HEK293 (cell line): ENCODE measurements around the gene CLIP1.

Experiments used
- CTCF ChIA-PET: fragments of 350-600 bp; formaldehyde crosslinking; extraction: SDS; loops from one replicate; lab custom pipeline; 2021; ENCODE audit warnings: antibody characterized with exemption; lab: Yijun Ruan, JAX
- POLR2A ChIA-PET: fragments of 300-600 bp; formaldehyde crosslinking; extraction: SDS; loops from one replicate; lab custom pipeline; 2020; ENCODE audit warnings: antibody characterized with exemption, inconsistent platforms; lab: Yijun Ruan, JAX
- H3K27ac ChIP-seq: fragments of 200-500 bp; sonication (Bioruptor generic); 2 replicates; pipeline ENCODE4 v1.5.1; 2014; ENCODE audit warnings: low read depth, low read length, control low read depth, inconsistent platforms; ENCODE audit errors: extremely low read depth
- H3K36me3 ChIP-seq, 2 experiments: fragments of 200-500 bp in 1 of 2; sonication (Bioruptor generic) in 1 of 2; 1 replicate in 1 of 2; 2 replicates in 1 of 2; pipeline ENCODE4 v1.5.1; 2014 to 2017; ENCODE audit warnings: inconsistent platforms in 2 of 2, low read length in 2 of 2; ENCODE audit not compliant: control insufficient read depth in 2 of 2, insufficient read depth in 1 of 2
- H3K4me1 ChIP-seq: fragments of 200-500 bp; sonication (Bioruptor generic); 2 replicates; pipeline ENCODE4 v1.5.1; 2014; ENCODE audit warnings: mild to moderate bottlenecking, low read length, inconsistent platforms; ENCODE audit not compliant: control insufficient read depth, insufficient read depth
- H3K4me3 ChIP-seq: 2 replicates; pipeline ENCODE4 v1.5.1; 2011; ENCODE audit warnings: low read depth, mild to moderate bottlenecking, control low read depth, low read length, moderate library complexity
- H3K9me3 ChIP-seq: fragments of 200-500 bp; sonication (Bioruptor generic); 2 replicates; pipeline ENCODE4 v1.5.1; 2014; ENCODE audit warnings: low read depth, low read length, inconsistent platforms; ENCODE audit not compliant: control insufficient read depth, insufficient read depth
- GLIS1 ChIP-seq: fragments of 450-650 bp; formaldehyde crosslinking; IDR thresholded peaks from 2 replicates; pipeline ENCODE4 v1.5.1; 2016; ENCODE audit warnings: missing biosample characterization, missing genetic modification characterization
- HOXC10 ChIP-seq: sonication (generic); formaldehyde crosslinking; IDR thresholded peaks from 2 replicates; pipeline ENCODE4 v1.8.1; 2023; ENCODE audit warnings: mild to moderate bottlenecking, missing genetic modification reagents
- KLF1 ChIP-seq: fragments of 450-650 bp; formaldehyde crosslinking; IDR thresholded peaks from 2 replicates; pipeline ENCODE4 v1.5.1; 2016; ENCODE audit warnings: missing biosample characterization, missing genetic modification characterization
- SP2 ChIP-seq: fragments of 450-650 bp; formaldehyde crosslinking; IDR thresholded peaks from 2 replicates; pipeline ENCODE4 v1.5.1; 2016; ENCODE audit warnings: missing biosample characterization, missing genetic modification characterization
- ZNF121 ChIP-seq: fragments of 450-650 bp; formaldehyde crosslinking; IDR thresholded peaks from 2 replicates; pipeline ENCODE4 v1.5.1; 2016; ENCODE audit warnings: missing biosample characterization, missing genetic modification characterization
- ZNF138 ChIP-seq: fragments of 450-650 bp; formaldehyde crosslinking; IDR thresholded peaks from 2 replicates; pipeline ENCODE4 v1.5.1; 2016; ENCODE audit warnings: missing biosample characterization, missing genetic modification characterization, borderline replicate concordance
- ZNF354C ChIP-seq: fragments of 450-650 bp; formaldehyde crosslinking; IDR thresholded peaks from 2 replicates; pipeline ENCODE4 v1.5.1; 2016; ENCODE audit warnings: missing biosample characterization, missing genetic modification characterization, low read depth, borderline replicate concordance
- ZNF473 ChIP-seq: fragments of 450-650 bp; formaldehyde crosslinking; IDR thresholded peaks from 2 replicates; pipeline ENCODE4 v1.5.1; 2017; ENCODE audit warnings: missing biosample characterization, missing genetic modification characterization
- ZNF529 ChIP-seq: fragments of 450-650 bp; formaldehyde crosslinking; IDR thresholded peaks from 2 replicates; pipeline ENCODE4 v1.5.1; 2017; ENCODE audit warnings: missing genetic modification characterization, missing biosample characterization; ENCODE audit not compliant: insufficient replicate concordance
- ZNF660 ChIP-seq: fragments of 450-650 bp; IDR thresholded peaks from 2 replicates; pipeline ENCODE4 v1.5.1; 2018; ENCODE audit warnings: missing biosample characterization, mild to moderate bottlenecking, missing genetic modification characterization
- ZNF677 ChIP-seq: fragments of 450-650 bp; IDR thresholded peaks from 2 replicates; pipeline ENCODE4 v1.5.0; 2018; ENCODE audit warnings: missing biosample characterization, mild to moderate bottlenecking, missing genetic modification characterization, moderate library complexity
- ZNF768 ChIP-seq: fragments of 450-650 bp; formaldehyde crosslinking; IDR thresholded peaks from 2 replicates; pipeline ENCODE4 v1.5.1; 2018; ENCODE audit warnings: missing biosample characterization, mild to moderate bottlenecking, missing genetic modification characterization
- TF ChIP-seq, protein P1 (sequence below): fragments of 450-650 bp; IDR thresholded peaks from 2 replicates; pipeline ENCODE4 v1.5.1; 2018; ENCODE audit warnings: missing biosample characterization, missing genetic modification characterization
- TF ChIP-seq, protein P2 (sequence below): fragments of 450-650 bp; formaldehyde crosslinking; IDR thresholded peaks from 2 replicates; pipeline ENCODE4 v1.5.1; 2016; ENCODE audit warnings: missing biosample characterization, missing genetic modification characterization
- TF ChIP-seq, protein P3 (sequence below): fragments of 450-650 bp; formaldehyde crosslinking; IDR thresholded peaks from 2 replicates; pipeline ENCODE4 v1.5.1; 2016; ENCODE audit warnings: missing biosample characterization, missing genetic modification characterization
- TF ChIP-seq, protein P4 (sequence below): fragments of 450-650 bp; formaldehyde crosslinking; IDR thresholded peaks from 2 replicates; pipeline ENCODE4 v1.5.1; 2016; ENCODE audit warnings: missing biosample characterization, missing genetic modification characterization

Gene CLIP1

DNA sequence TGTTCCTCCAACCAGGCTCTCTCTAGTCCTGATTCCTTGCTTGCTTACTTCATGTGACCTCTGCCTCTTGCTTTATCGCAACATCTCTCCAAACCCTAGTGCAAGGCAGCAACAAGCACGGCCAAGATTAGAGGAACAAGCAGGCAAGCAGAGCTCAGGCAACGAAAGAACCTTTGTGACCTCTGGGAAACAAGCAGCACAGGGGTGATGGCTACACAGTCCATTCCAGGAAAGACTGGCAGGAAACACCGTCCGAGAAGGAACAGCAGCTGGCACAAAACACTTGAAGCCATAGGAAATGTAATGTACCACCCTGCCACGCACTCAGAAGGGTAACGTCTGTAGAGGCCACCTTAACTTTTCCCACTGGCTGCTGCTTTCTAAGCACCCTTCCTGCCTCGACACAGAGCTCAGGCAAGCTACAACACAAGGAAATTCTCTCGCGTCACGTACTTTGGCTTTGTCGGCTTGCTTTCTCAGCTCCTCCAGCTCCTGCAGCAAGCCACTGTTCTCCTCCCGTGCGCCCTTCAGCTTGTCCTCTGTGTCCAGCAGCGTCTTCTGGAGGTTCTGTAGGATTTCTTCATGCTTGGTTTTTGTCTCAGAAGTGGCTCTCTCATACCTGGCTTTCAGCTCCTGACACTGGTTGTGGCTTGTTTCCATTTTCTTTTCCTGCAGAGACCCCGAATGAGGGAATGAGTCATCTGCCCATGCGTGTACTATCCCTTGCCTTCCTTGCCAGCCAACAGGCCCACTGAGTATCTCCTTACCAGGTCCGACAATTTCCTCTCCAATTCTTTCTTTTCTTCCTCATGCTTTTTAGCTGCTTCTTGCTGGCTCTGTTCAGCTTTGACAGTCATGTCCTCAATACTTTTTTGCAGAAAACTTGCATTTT lies 94.7 kb downstream of the CLIP1 start:
- Histone ChIP-seq H3K4me3 (no peak overlapping the region), H3K4me1 (no peaks in the 10 kb centered on the region), H3K27ac (no peak overlapping the region)
- POLR2A ChIA-PET: no interaction called here
- TF ChIP-seq ZNF473 (tag by site-specific recombination) (no peak), ZNF677 (tag by site-specific recombination) (no peak)
- TF ChIP-seq, protein P1, sequence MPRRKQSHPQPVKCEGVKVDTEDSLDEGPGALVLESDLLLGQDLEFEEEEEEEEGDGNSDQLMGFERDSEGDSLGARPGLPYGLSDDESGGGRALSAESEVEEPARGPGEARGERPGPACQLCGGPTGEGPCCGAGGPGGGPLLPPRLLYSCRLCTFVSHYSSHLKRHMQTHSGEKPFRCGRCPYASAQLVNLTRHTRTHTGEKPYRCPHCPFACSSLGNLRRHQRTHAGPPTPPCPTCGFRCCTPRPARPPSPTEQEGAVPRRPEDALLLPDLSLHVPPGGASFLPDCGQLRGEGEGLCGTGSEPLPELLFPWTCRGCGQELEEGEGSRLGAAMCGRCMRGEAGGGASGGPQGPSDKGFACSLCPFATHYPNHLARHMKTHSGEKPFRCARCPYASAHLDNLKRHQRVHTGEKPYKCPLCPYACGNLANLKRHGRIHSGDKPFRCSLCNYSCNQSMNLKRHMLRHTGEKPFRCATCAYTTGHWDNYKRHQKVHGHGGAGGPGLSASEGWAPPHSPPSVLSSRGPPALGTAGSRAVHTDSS: no peak
- TF ChIP-seq, all 188 proteins: peak for 0
- Histone ChIP-seq H3K9me3 (no peaks in the 10 kb centered on the region), H3K36me3 (peaks cover 19 to 49% of the 10 kb centered on the region in 2 experiments)
- CTCF ChIA-PET: interaction anchor here (0.7 to 1.4 kb wide), 3 partner anchors 9 to 28 kb away, joined by 3 to 10 read pairs (median 4); no protein-coding TSS in a partner anchor

DNA sequence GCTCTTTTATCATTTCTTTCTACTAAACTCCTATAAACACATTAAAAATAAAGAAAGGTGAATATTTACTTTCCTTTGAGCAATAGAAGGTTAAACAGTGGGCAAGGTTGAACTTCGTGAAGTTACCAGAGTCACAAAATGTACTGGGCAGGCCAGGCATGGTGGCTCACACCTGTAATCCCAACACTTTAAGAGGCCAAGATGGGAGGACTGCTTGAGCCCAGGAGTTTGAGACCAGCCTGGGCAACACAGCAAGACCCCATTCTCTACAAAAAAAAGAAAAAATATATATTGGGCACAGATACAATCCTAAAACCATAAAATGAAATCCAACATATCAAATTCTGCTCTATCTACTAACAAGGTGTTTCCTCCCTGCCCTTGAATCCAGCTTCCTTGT lies 95.5 kb downstream of the CLIP1 start:
- ChIA-PET POLR2A (interaction anchor here (0.5 kb wide), 1 partner anchor 60 kb away, joined by 5 read pairs; no protein-coding TSS in a partner anchor), CTCF (interaction anchor here (0.7 to 1.4 kb wide), 3 partner anchors 9 to 29 kb away, joined by 3 to 10 read pairs (median 4); no protein-coding TSS in a partner anchor)
- no peaks in the 10 kb centered on the region for H3K4me1 ChIP-seq
- H3K27ac ChIP-seq: no peak overlapping the region
- no peaks in the 10 kb centered on the region for H3K9me3 ChIP-seq
- H3K4me3 ChIP-seq: no peak overlapping the region
- peaks cover 19 to 54% of the 10 kb centered on the region in 2 experiments for H3K36me3 ChIP-seq
- TF ChIP-seq ZNF121 (tag by site-specific recombination) (peak; percentile 78), ZNF529 (tag by site-specific recombination) (no peak)
- TF ChIP-seq, all 188 proteins: peak for 1

DNA sequence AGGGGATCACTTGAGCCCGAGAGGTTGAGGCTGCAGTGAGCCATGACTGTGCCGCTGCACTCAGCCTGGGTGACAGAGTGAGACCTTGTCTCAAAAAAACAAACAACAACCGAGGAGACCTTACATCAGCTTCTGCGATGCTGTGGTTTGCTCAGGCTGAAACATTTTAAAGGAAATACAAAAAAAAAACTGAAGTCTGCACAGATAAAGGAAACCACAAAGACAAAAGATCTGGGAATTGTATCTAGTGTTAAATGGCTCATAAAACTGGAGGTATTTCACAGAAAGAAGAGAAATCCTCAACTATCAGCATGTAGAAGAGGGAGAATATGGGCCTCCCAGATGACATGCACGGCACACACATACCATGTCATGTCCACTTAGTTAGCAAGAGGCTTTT lies 95.9 kb downstream of the CLIP1 start:
- no peak overlapping the region for H3K4me3 ChIP-seq
- TF ChIP-seq, protein P2, sequence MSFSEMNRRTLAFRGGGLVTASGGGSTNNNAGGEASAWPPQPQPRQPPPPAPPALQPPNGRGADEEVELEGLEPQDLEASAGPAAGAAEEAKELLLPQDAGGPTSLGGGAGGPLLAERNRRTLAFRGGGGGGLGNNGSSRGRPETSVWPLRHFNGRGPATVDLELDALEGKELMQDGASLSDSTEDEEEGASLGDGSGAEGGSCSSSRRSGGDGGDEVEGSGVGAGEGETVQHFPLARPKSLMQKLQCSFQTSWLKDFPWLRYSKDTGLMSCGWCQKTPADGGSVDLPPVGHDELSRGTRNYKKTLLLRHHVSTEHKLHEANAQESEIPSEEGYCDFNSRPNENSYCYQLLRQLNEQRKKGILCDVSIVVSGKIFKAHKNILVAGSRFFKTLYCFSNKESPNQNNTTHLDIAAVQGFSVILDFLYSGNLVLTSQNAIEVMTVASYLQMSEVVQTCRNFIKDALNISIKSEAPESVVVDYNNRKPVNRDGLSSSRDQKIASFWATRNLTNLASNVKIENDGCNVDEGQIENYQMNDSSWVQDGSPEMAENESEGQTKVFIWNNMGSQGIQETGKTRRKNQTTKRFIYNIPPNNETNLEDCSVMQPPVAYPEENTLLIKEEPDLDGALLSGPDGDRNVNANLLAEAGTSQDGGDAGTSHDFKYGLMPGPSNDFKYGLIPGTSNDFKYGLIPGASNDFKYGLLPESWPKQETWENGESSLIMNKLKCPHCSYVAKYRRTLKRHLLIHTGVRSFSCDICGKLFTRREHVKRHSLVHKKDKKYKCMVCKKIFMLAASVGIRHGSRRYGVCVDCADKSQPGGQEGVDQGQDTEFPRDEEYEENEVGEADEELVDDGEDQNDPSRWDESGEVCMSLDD: no peak
- TF ChIP-seq SP2: no peak
- TF ChIP-seq ZNF138 (tag by site-specific recombination): no peak
- no peak for TF ChIP-seq KLF1 (tag by site-specific recombination)
- TF ChIP-seq, protein P3, sequence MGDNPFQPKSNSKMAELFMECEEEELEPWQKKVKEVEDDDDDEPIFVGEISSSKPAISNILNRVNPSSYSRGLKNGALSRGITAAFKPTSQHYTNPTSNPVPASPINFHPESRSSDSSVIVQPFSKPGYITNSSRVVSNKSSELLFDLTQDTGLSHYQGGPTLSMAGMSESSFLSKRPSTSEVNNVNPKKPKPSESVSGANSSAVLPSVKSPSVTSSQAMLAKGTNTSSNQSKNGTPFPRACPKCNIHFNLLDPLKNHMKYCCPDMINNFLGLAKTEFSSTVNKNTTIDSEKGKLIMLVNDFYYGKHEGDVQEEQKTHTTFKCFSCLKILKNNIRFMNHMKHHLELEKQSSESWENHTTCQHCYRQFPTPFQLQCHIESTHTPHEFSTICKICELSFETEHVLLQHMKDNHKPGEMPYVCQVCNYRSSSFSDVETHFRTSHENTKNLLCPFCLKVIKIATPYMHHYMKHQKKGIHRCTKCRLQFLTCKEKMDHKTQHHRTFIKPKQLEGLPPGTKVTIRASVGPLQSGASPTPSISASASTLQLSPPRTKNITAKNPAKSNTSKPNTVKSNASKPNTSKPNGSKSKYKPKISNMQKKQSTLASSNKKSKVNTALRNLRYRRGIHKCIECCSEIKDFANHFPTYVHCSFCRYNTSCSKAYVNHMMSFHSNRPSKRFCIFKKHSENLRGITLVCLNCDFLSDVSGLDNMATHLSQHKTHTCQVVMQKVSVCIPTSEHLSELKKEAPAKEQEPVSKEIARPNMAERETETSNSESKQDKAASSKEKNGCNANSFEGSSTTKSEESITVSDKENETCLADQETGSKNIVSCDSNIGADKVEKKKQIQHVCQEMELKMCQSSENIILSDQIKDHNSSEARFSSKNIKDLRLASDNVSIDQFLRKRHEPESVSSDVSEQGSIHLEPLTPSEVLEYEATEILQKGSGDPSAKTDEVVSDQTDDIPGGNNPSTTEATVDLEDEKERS (tag by site-specific recombination): no peak
- TF ChIP-seq, protein P4, sequence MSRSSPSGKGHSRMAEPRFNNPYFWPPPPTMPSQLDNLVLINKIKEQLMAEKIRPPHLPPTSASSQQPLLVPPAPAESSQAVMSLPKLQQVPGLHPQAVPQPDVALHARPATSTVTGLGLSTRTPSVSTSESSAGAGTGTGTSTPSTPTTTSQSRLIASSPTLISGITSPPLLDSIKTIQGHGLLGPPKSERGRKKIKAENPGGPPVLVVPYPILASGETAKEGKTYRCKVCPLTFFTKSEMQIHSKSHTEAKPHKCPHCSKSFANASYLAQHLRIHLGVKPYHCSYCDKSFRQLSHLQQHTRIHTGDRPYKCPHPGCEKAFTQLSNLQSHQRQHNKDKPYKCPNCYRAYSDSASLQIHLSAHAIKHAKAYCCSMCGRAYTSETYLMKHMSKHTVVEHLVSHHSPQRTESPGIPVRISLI (tag by site-specific recombination): no peak
- TF ChIP-seq ZNF354C (tag by site-specific recombination): no peak
- TF ChIP-seq HOXC10: no peak
- no peak for TF ChIP-seq ZNF660
- no peak for TF ChIP-seq GLIS1
- TF ChIP-seq ZNF768 (tag by site-specific recombination): no peak
- TF ChIP-seq, all 188 proteins: peak for 0
- POLR2A ChIA-PET: interaction anchor here (0.5 to 0.6 kb wide), 2 partner anchors 45 to 60 kb away, joined by 3 to 5 read pairs; no protein-coding TSS in a partner anchor
- Histone ChIP-seq H3K9me3 (no peaks in the 10 kb centered on the region), H3K4me1 (no peaks in the 10 kb centered on the region), H3K36me3 (peaks cover 17 to 55% of the 10 kb centered on the region in 2 experiments), H3K27ac (no peak overlapping the region)
- CTCF ChIA-PET: interaction anchor here (0.6 kb wide), 1 partner anchor 111 kb away, joined by 7 read pairs; no protein-coding TSS in a partner anchor
